ENCODE data around the gene GABRB3.

DNA sequence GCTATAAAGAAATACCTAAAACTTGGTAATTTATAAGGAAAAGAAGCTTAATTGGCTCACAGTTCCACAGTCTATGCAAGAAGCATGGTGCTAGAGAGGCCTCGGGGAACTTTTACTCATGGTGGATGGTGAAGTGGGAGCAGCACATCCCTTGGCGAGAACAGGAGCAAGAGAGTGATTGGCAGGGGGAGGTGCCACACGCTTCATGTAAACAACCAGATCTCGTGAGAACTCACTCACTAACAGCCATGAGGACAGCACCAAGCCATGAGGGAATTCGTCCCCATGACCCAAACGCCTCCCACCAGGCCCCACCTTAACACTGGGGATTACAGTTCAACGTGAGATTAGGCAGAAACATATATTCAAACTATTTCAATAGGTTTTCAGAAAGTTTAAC lies 28.0 kb downstream of the GABRB3 start:
- no peak for TF ChIP-seq ZFP30 (CRISPR knock-in tag; IDR thresholded peaks at IDR 0.05)
- TF ChIP-seq, protein P1, sequence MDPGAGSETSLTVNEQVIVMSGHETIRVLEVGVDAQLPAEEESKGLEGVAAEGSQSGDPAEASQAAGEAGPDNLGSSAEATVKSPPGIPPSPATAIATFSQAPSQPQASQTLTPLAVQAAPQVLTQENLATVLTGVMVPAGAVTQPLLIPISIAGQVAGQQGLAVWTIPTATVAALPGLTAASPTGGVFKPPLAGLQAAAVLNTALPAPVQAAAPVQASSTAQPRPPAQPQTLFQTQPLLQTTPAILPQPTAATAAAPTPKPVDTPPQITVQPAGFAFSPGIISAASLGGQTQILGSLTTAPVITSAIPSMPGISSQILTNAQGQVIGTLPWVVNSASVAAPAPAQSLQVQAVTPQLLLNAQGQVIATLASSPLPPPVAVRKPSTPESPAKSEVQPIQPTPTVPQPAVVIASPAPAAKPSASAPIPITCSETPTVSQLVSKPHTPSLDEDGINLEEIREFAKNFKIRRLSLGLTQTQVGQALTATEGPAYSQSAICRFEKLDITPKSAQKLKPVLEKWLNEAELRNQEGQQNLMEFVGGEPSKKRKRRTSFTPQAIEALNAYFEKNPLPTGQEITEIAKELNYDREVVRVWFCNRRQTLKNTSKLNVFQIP (CRISPR knock-in tag; IDR thresholded peaks at IDR 0.05; ENCODE audit: borderline replicate concordance, low read depth), result no peak
- TF ChIP-seq, protein P2, sequence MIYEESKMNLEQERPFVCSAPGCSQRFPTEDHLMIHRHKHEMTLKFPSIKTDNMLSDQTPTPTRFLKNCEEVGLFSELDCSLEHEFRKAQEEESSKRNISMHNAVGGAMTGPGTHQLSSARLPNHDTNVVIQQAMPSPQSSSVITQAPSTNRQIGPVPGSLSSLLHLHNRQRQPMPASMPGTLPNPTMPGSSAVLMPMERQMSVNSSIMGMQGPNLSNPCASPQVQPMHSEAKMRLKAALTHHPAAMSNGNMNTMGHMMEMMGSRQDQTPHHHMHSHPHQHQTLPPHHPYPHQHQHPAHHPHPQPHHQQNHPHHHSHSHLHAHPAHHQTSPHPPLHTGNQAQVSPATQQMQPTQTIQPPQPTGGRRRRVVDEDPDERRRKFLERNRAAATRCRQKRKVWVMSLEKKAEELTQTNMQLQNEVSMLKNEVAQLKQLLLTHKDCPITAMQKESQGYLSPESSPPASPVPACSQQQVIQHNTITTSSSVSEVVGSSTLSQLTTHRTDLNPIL (CRISPR knock-in tag; IDR thresholded peaks at IDR 0.05; ENCODE audit: low read depth), result no peak
- TF ChIP-seq ARNTL (CRISPR knock-in tag; IDR thresholded peaks at IDR 0.05; ENCODE audit: borderline replicate concordance, low read depth), result no peak

Measured in SK-N-SH treated with all-trans-retinoic acid at 6 μM for 48 hours (cell line).